NCI-H2196 treated with DMSO at 0.1 percent for 48 hours (cell line): ENCODE measurements around the gene ADISSP.

Experiments
- DNase-seq: peaks from one replicate; lab custom pipeline; 2025; ENCODE audit not compliant: unreplicated experiment; lab: John Stamatoyannopoulos, UW

The ADISSP gene

DNA sequence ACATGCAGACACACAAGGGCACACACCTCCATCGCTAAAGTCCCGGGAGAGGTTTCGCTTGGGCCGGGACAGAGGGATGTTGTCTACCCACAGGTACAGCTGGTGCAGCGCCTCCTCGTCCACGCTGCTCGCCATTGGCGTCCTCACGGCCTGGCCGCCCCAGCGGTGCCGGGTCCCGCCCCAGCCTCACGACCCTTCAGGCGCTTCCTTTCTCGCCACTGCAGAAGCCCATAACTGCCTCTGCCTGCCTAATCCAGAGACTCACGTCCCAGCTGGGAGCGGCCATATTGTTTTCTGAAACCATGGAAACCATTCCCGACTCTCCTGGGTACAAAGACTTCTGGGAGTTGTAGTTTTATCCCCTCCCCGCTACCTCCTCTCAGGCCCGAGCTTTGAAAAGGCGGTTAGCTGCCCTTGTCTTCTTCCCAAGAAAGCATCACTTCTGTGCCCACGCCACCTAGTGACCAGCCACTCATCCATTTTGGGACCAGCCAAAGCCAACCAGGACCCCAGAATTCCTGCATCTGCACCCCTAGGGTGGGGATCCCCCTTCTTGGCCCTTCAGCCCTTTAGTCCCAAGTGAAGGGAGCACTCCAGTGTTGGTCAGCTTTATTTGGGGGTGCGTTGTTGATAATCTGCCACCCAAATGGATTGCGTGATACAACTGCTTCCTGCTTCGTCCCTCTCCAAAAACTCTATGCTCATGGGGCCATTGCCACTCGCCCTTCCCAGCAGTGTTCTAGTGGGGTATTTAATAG, 13.8 kb upstream of the ADISSP start, which contains the start of gene SPEF1:
Gene SPEF1, minus strand, starts transcription at position 296 of the 758 bp plus-strand sequence. Its CDS starts 161 bp downstream, at position 135.
- DNase-seq = peak; percentile 88

DNA sequence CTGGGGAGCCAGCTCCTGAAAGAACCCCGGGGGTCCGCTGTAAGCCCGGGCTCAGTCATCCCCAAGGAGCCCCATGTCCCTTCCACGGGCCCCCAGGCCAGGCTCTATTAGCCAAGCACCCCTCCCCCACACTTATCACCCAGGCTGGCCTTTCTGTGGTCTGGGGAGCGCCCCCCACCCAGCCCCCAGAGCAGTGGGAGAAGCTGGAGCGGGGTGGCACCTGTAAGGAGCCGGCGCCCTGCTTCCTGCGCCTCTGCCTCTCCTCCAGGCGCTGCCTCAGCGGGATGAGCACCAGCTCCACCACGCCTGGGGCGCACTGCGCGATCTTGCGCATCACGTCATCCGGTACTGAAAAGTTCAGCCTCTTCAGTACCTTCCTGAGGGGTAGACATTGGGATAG, 11.4 kb upstream of the ADISSP start:
- no peak for DNase-seq

DNA sequence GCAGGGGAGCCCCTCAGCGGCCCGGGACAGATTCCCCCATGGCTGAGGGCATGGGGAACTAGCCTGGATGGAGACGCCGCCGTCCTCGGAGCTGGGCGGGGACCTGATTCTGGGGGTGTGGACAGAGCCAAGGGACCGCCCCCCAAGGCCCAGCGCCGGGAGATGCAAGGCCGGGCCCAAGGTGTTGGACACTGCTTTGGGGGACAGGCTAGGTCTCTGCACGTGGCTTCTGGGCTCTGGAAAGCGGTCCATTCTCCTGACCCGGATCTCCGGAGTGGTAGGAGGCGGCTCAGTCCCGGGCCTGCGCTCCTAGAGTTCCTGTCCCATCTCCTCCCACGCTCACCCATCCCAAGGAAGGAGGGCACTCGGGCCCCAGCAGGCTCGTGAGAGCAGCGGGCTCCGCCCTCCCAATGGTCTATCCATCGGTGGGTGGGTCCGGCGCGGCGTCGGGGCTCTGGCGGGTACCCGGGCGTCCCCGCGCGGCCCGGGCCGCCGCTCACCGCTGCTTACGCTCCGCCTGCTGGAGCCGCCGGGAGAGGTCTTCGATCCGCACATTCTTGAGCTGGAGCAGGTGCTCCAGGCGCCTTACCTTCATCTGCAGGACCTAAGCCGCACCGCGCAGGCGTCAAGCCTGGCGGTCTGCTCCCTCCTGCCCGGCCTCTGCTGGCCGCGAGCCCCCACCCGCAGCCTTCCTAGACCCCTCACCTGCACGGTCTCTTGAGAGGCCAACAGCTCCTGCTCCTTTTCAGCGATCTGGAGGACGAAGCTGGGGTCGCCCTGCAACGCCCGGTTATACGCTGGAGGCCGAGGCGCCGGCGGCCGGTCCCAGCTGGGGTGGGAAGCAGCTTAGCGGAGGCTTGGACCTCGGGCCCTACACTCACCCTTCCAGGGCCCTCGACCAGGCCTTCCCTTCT, 10.4 kb upstream of the ADISSP start:
- no peak for DNase-seq

DNA sequence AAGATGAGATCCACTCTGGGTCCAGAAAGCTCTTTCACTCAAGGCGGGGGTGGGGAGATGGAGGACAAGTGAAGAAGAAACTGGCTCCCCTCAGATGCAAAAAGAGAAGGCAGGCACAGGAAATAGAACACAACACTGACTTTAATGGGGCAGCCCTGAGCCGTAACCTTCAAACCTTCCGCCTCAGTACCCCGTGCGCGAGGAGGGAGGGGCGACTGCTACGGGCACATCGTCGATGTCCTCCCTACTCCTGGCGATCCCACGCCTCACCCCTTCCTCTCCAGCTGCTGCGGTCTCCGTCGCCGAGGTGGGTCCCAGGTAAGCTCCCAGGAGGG, 9.8 kb upstream of the ADISSP start:
- DNase-seq = no peak

DNA sequence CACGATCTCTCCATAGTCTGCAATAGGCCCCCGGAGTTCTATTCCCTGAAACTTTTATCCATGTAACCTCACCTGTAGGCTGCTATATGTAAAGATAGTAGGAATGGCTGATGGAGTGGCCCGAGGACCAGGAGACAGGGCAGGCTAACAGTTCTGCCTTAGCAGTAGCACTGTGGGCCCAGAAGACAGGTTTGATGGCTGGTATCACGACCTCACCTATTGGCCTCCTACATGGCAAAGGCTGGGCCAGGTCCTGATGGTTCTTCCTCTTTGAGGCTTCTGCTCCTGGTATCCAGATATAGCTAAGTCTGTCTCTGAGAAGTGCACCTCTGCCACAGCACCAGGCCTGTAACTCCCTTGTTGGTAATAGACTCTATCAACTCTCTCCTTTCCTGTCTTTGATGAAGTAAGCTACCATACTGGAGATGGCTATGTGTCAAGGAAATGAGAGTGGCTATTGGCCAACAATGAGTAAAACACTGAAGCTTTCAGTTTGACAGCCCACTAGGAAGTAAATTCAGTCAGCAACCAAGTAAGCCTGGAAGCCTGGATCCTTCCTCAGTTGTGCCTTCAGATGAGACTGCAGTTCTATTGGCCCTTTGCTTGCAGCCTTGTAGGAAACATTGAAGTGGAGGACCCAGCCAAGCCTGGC, 8.0 kb upstream of the ADISSP start:
- no peak for DNase-seq

DNA sequence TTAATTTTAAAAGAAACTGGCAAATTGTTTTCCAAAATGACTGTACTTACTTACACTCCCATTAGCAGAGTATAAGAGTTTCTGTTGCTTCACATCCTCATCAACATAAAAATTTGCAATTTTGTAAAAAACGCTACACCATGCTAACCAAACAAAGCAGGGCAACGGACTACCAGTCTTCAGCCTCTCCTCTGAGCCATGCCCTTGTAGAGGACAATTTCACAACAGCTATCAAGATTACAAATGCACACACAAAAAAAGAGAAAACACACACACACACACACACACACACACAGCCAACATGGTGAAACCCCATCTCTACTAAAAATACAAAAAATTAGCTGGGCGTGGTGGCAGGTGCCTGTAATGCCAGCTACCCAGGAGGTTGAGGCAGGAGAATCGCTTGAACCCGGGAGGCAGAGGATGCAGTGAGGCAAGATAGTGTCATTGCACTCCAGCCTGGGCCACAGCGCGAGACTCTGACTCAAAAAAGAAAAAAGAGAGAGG, 4.1 kb upstream of the ADISSP start:
- no peak for DNase-seq

DNA sequence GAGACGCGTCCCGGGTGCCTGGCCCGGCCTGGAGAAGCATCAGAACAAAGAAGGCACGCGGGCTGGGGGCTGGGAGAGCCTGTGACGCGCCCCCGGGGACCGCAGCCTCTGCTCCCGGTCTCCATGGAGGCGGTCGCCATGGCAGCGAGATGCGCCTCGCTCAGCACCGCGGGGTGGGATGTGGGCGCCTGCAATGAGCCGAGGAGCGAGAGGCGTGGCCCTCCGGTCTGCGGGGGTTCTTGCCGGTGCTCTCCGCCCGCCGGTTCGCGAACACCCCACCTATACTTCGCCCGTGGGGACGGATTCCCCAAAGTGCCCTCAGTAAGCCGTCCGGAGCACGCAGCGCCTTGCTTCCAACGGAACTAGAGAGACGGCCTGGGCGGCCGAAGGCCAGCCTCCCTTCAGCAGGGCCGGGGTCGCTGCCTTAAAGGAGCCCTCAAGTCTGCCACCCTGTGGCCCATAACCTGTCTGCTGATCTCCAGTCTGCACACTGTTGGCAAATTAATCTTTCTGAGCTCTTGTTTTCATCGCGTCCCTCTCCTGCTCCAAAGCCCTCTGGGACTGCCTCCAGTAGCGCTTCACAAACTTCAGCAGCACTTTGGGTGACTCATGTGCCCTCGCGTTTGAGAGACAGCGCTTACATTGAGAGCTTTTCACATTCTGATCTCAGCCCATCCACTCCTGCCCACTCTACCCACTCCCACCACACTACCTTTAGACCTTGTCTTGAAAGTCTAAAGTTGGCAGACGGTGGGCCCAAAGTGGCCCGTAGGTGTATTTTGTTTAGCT, 983 bp upstream of the ADISSP start:
- peak; percentile 40 for DNase-seq

DNA sequence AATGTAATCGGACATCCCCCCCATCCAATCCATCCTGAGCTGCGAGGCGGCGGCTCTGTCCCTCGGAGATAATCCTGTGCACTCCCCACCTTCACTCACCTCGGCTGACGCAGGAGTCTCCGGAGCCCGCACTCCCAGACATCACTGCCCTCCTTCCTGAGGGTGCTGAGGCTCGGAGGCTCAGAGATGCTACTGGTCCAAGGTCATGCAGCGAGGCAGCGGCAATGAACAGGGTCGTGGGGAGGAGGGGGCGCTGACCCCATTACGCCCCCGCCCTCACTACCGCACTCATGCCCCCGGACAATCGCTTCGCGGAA, 485 bp downstream of the ADISSP start:
- DNase-seq = no peak

DNA sequence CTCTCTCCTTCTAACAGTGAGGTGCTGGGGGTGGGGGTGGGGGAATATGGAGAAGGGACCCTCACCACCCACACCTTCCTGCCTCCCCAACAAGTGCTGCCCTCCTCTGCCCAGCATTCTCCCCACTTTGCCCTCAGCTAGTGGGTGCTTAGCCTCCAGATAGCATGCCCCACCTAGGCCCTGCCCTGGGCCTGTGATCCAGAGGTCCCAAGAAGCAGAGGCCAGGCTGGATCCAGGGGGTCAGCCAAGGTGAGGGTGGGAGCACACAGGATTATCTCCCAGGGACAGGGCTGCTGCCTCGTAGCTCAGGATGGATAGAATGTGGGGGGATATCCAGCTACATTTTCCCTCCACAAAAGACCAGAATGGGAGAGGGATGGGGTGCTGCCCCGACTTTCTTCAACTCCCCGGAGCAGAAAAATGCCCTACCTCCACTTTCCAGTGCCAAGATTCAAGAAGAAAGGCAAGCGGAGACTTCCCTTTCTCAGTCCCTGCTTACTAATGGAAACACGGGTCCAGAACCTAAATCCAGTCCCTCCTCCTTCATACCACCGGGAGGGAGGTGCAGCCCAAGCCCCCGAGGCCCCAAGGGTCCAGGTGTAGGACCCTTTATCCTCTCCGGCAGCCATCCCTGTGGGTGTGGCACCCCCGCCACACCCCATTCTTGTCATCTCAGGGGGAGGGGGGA, 987 bp downstream of the ADISSP start:
- DNase-seq = no peak

DNA sequence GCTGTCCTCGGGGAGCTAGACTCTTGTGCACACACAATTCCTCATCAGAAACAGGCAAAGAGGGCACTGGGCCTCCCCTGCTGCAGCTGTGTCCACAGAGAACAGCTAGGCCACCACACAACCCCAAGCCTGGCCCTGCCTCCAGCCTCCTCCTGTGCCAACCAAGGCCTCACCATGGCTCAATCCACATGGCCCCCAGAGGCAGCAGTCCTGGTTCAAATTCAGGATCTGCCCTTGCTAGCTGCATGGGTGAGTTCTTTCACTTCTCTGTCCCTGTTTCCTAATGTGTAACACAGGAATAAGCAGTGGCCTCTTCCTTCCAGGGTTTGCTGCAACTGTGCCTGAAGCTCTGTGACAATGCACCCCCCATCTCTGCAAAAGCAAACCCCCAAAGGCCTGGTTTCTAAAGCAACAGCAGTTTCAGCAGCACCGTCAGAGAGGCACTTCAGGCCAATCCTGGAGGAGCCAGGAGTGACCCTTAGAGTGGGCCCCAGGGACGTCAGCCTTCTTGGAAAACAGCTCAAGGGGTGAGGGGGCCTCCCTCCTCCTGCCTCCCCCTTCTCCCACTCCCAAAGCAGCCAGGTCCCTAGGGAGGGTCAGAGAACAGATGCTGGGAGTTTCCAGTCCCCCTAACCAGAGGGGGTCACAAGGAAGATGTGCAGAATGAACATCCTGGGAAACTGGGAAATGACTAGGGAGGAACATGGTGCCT, 2.2 kb downstream of the ADISSP start:
- DNase-seq = no peak

DNA sequence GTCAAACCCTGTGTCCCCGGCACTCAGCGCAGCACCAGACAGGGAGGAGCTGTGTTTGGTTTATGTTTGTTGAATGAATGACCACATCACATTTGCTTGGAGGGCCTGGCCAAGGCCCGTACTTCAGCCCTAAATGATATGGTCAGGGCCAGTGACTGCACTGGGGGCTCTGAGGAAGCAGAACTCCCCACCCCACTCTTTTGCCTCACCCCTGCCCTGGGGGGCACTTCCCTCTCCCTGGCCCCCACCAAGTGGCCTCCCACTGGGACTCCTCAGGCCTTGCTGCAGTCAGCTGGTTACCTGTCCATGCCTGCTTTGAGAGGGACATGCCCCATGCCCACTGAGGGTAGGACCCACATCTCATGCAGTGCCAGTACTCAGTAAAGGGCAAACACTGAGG, 2.9 kb downstream of the ADISSP start:
- no peak for DNase-seq

DNA sequence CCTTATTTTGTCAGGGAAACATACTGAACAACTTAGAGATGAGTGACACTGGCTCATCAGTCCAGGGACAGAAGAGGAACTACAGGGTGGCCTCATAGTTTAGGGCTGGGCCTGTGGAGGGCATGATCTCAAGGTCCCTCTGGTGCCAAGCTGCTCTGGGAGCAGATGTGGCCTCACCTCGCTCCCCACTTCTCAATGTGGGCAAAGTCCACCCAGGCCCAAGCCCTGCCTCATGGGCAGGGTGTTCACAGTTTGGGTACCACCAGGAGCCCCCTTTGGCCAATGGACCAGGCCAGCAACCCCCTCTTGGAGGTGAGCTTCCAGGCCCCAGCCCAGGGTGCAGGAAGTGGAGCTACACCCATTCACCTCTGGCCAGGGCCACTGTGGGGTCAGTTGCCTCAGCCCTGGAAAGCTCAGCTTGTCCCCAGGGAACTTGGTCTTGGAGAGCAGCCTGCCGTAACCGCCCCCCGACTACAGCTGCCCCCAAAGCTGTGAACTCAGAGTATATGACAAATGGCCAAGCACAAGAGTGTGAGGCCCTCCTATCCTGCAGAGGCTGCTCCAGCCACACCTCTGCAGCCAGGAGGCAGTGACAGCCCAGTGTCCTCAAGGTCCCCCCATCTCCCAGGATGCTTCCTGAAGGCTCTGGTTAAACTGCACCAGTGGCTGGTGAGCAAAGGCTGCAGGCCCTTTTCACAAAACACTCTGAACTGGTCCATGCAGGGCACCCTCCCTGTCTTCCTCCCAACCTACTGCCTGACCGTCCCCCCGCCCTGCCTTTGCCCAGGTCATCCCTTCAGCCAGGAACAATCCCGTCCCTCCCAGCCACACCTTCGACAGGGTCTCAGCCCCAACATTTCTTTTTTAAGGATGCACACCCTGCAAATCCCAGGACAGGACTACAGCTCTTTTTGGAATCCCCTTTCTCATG, 3.6 kb downstream of the ADISSP start:
- no peak for DNase-seq

DNA sequence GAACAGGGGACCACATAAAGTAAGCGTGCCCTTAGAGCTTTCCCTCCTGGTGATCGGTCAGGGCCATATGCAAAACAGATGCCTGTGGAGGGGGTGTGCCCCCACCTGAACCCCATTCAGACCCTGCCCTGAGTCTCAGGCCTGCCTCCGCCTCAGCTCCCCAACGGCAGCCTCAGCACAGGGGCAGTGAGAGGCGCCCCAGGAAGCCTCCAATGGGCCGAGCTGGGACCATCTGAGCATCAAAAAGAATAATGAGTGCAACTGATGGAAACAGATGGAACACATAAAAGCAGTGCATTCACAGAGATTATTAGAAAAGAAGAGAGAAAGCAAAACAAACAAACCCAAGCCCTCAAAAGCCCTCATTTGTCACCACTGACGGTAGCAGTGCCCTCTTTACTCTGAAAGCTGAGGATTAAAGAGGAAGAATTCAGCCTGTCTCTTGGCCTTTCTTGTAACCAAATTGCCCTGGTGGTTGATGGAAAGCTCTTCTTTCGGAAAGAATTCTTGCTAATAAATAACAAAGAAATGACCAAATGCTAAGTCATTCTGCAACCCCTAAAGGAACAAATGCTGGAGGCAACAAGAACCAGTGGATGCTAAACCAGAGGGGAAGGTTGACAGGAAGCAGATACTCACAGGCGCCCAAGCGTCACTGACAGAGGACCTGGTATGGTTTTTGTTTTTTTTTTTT, 6.8 kb downstream of the ADISSP start:
- DNase-seq = no peak

DNA sequence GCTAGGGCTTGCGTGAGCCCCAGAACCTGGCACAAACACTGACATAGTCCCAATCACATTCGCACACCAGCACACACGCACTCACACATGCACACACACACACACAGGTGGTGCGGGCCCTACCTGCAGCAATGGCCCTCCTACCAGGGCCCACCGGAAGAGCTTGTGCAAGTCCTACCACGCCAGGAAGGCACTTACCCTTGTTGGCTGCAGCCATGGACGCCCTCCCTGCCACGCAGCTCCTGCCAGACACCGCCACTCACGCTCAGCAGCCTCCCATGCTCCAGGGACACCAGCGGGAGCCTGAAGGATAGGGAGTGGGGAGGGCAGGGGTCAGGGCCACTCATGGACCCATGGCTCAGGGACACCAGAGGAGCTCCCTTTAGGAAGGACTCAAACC, 7.7 kb downstream of the ADISSP start:
- no peak for DNase-seq

DNA sequence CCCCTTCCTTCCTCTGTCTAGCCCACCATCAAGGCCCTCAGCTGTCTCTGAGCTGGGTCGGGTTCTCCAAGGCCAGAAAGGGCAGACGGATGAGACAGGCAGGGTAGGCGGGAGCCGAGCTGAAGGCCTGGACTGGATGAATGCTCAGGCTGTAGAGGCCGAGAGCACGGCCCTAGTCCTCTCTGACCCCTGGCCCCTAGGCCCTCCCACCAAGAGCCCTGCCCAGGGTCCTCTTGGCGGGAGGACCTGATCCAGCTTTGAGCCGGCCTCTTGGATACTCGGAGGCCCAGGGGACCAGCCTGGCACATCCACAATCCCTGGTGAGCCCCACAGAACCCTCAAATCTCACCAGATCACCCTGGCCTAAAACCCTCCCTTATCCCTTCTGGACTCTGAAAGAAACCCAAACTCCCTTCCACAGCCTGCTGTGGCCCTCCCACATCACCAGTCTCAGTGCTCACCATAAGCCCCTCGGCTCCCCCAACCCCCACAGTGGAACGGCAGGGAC, 8.2 kb downstream of the ADISSP start:
- DNase-seq = no peak

DNA sequence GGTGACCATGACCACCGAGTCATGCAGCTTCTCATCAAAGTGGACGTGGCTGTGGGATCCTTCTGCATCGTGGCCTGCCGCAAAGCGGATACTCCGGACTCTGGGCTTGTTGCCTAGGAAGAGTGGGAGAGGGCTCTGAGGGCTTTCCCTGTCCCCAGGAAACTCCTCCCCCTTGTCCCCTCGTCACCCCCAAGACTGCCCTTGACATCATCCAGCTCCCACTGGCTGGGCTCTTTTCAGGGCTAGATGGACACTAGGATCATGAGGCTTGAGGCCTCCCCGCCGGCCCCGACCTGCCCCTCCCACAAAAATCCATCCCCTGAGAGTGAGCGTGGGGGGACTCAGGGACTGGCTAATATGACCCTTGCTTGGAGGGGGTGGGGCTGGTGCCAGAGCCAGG, 9.0 kb downstream of the ADISSP start:
- DNase-seq = no peak

DNA sequence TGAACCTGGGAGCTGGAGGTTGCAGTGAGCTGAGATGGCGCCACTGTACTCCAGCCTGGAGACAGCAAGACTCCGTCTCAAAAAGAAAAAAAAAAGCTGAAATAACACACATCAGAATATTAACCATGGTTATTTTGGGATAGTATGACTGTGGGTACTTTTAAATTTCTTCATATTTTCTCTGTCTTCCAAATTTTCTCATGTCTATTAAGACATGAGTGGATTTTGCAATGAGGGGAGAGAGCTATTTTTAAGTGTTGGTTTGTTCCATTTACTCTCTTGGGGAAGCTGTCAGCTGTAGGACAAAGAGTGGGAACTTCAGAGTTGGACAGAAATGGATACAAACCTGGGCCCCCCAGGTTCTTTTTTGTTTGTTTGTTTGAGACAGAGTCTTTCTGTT, 10.3 kb downstream of the ADISSP start:
- no peak for DNase-seq
